ENCODE data around the gene BRPF1.

- TF ChIP-seq CTCF (IDR thresholded peaks at IDR 0.05) (no peak), POLR2A (IDR thresholded peaks at IDR 0.05) (no peak)
Observed at GRCh38 chr3:9761919-9762318, 30.4 kb downstream of the BRPF1 start.
